Prostate gland (tissue), 2 donors: ENCODE data around the gene NPBWR2.

ENCODE experiments used
- CTCF ChIP-seq, 4 experiments: fragments of 200-600 bp in 2 of 4; fragments of 450-650 bp in 2 of 4; sonication (generic) in 2 of 4; IDR thresholded peaks; 1 replicate in 3 of 4; 2 replicates in 1 of 4; pipeline ENCODE4 v1.5.1; 2016 to 2019; ENCODE audit warnings: antibody characterized with exemption in 4 of 4, mild to moderate bottlenecking in 2 of 4, moderate library complexity in 2 of 4
- POLR2A ChIP-seq: fragments of 450-650 bp; IDR thresholded peaks from one replicate; pipeline ENCODE4 v1.6.1; 2016; ENCODE audit warnings: antibody characterized with exemption, mild to moderate bottlenecking
- POLR2AphosphoS5 ChIP-seq: sonication (generic); formaldehyde crosslinking; IDR thresholded peaks from one replicate; pipeline ENCODE4 v1.6.1; 2017; ENCODE audit warnings: antibody characterized with exemption

- TF ChIP-seq CTCF (IDR thresholded peaks at IDR 0.05) (peak in 1 of 4 experiments; percentile 2), POLR2AphosphoS5 (no peak), POLR2A (no peak)
Observed at GRCh38 chr20:64062276-64062595, 45.1 kb downstream of the NPBWR2 start.
